Mammary epithelial cell (primary cell): ENCODE measurements around the gene VWC2.

Experiments used
- EZH2 ChIP-seq: IDR thresholded peaks from 2 replicates; pipeline ENCODE4 v1.6.1; 2012; ENCODE audit warnings: low read length, inconsistent platforms, borderline replicate concordance
- TF ChIP-seq, protein P1 (sequence below), 2 donors: IDR thresholded peaks in 1 of 2; conservative IDR thresholded peaks in 1 of 2; 2 replicates each; pipeline ENCODE4 v1.5.1; 2011 to 2012; ENCODE audit warnings: inconsistent platforms in 2 of 2, low read length in 2 of 2, mild to moderate bottlenecking in 2 of 2, control low read depth in 1 of 2, low read depth in 1 of 2; ENCODE audit not compliant: insufficient read depth in 1 of 2; ENCODE audit errors: extremely low read depth in 1 of 2

DNA sequence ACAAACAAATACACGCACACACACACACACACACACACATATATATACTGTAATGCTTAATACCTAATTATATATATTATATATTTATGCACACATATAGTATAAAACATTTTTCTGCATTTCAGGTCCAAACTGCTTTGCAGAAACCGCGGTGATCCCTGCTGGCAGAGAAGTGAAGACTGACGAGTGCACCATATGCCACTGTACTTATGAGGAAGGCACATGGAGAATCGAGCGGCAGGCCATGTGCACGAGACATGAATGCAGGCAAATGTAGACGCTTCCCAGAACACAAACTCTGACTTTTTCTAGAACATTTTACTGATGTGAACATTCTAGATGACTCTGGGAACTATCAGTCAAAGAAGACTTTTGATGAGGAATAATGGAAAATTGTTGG is 138.5 kb downstream of the VWC2 start:
- TF ChIP-seq, protein P1, sequence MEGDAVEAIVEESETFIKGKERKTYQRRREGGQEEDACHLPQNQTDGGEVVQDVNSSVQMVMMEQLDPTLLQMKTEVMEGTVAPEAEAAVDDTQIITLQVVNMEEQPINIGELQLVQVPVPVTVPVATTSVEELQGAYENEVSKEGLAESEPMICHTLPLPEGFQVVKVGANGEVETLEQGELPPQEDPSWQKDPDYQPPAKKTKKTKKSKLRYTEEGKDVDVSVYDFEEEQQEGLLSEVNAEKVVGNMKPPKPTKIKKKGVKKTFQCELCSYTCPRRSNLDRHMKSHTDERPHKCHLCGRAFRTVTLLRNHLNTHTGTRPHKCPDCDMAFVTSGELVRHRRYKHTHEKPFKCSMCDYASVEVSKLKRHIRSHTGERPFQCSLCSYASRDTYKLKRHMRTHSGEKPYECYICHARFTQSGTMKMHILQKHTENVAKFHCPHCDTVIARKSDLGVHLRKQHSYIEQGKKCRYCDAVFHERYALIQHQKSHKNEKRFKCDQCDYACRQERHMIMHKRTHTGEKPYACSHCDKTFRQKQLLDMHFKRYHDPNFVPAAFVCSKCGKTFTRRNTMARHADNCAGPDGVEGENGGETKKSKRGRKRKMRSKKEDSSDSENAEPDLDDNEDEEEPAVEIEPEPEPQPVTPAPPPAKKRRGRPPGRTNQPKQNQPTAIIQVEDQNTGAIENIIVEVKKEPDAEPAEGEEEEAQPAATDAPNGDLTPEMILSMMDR (conservative IDR thresholded peaks at IDR 0.05 in 1 of 2, IDR thresholded peaks at IDR 0.05 in 1 of 2; ENCODE audit: extremely low read depth in 1 of 2, insufficient read depth in 1 of 2, low read depth in 1 of 2, low read length in 2 of 2) = no peak
- TF ChIP-seq EZH2 = no peak
